22Rv1 (cell line): ENCODE data around the gene ABO.
"Not testable (repeated sequence)": the region's sequence is repeated elsewhere in the genome, so short reads cannot be mapped to it uniquely, and the experiment has no call there.

Experiments used
- CTCF ChIP-seq: fragments of 450-650 bp; IDR thresholded peaks from 2 replicates; pipeline ENCODE4 v1.5.1; 2017; ENCODE audit warnings: mild to moderate bottlenecking
- ZFX ChIP-seq: fragments of 450-650 bp; IDR thresholded peaks from 2 replicates; pipeline ENCODE4 v1.6.1; 2017; ENCODE audit warnings: antibody characterized with exemption, borderline replicate concordance

- not testable (repeated sequence) for TF ChIP-seq CTCF, ZFX
These were observed 56.7 kb downstream of the ABO start for GRCh38 chr9:133218049-133218975.
